Osteoblast (primary cell): ENCODE measurements around the gene NDUFC2. TPM values are rescaled to one million over a fixed set of nuclear protein-coding genes. Genes with fewer than 3 reads are reported as not detected.
"Not testable (repeated sequence)": the region's sequence is repeated elsewhere in the genome, so short reads cannot be mapped to it uniquely, and the experiment has no call there.

Source experiments
- DNase-seq: peaks from one replicate; pipeline ENCODE4 v3.0.0; 2011; ENCODE audit warnings: low spot score, mixed read lengths; ENCODE audit not compliant: insufficient read length; ENCODE audit errors: missing footprints
- H2AFZ ChIP-seq: 2 replicates; pipeline ENCODE4 v1.6.0; 2011; ENCODE audit warnings: mild to moderate bottlenecking, low read length
- H3K27ac ChIP-seq: 2 replicates; pipeline ENCODE4 v1.5.1; 2011; ENCODE audit warnings: mild to moderate bottlenecking, low read depth, low read length, moderate library complexity
- H3K27me3 ChIP-seq: 2 replicates; pipeline ENCODE4 v1.6.0; 2012; ENCODE audit warnings: mild to moderate bottlenecking, control low read depth, inconsistent platforms, low read length, moderate library complexity; ENCODE audit not compliant: insufficient read depth
- H3K36me3 ChIP-seq: 2 replicates; pipeline ENCODE4 v1.5.1; 2011; ENCODE audit warnings: mild to moderate bottlenecking, low read length, control low read depth, moderate library complexity; ENCODE audit not compliant: insufficient read depth
- H3K4me1 ChIP-seq: 2 replicates; pipeline ENCODE4 v1.5.1; 2011; ENCODE audit warnings: mild to moderate bottlenecking, low read length, control low read depth, moderate library complexity; ENCODE audit not compliant: insufficient read depth
- H3K4me2 ChIP-seq: 2 replicates; pipeline ENCODE4 v1.6.0; 2011; ENCODE audit warnings: mild to moderate bottlenecking, low read length; ENCODE audit not compliant: insufficient read depth
- H3K4me3 ChIP-seq: fragments of 200-600 bp; sonication (generic); 3 replicates; pipeline ENCODE4 v1.5.1; 2012; ENCODE audit warnings: mild to moderate bottlenecking, low read length, inconsistent platforms; ENCODE audit not compliant: insufficient read depth
- H3K79me2 ChIP-seq: 2 replicates; pipeline ENCODE4 v1.6.0; 2012; ENCODE audit warnings: mild to moderate bottlenecking, low read length, control low read depth, inconsistent platforms; ENCODE audit not compliant: insufficient read depth
- H3K9me3 ChIP-seq: 2 replicates; pipeline ENCODE4 v1.5.1; 2011; ENCODE audit warnings: low read depth, low read length, control low read depth
- H4K20me1 ChIP-seq: 2 replicates; pipeline ENCODE4 v1.6.0; 2012; ENCODE audit warnings: mild to moderate bottlenecking, low read length, control low read depth; ENCODE audit not compliant: insufficient read depth
- CTCF ChIP-seq: IDR thresholded peaks from 2 replicates; pipeline ENCODE4 v1.5.1; 2011; ENCODE audit warnings: mild to moderate bottlenecking, low read depth, low read length, moderate library complexity; ENCODE audit errors: extremely low read depth
- total RNA-seq: library from RNA; depleted of rRNA; stranded (reverse); fragments of >200 nt; gene quantifications from 2 replicates; pipeline ENCODE4 v1.2.3, GENCODE V29; 2012

NDUFC2 gene
- total RNA-seq, 1 donor = 98.1 TPM

- Histone ChIP-seq H2AFZ (no peak overlapping the region), H3K36me3 (no peaks in the 10 kb centered on the region), H3K9me3 (no peaks in the 10 kb centered on the region), H3K4me3 (no peak overlapping the region), H3K4me2 (no peak overlapping the region), H4K20me1 (no peaks in the 10 kb centered on the region), H3K27ac (no peak overlapping the region), H3K27me3 (no peaks in the 10 kb centered on the region), H3K4me1 (peaks cover 6% of the 10 kb centered on the region), H3K79me2 (no peaks in the 10 kb centered on the region)
- DNase-seq = no peak
- TF ChIP-seq CTCF = no peak
These were observed 17.0 kb downstream of the NDUFC2 start for GRCh38 chr11:78062671-78063070.

GRCh38 chr11:78061921-78062311 is 17.7 kb downstream of the NDUFC2 start:
- Histone ChIP-seq H2AFZ (peak overlapping the region; percentile 56), H3K4me2 (no peak overlapping the region), H3K79me2 (no peaks in the 10 kb centered on the region), H4K20me1 (no peaks in the 10 kb centered on the region), H3K27me3 (no peaks in the 10 kb centered on the region), H3K36me3 (no peaks in the 10 kb centered on the region), H3K9me3 (no peaks in the 10 kb centered on the region), H3K4me1 (peaks cover 6% of the 10 kb centered on the region), H3K27ac (no peak overlapping the region), H3K4me3 (no peak overlapping the region)
- DNase-seq = peak; percentile 84
- TF ChIP-seq CTCF = no peak

GRCh38 chr11:78061088-78061920 is 18.4 kb downstream of the NDUFC2 start:
- Histone ChIP-seq H3K79me2 (no peaks in the 10 kb centered on the region), H4K20me1 (no peaks in the 10 kb centered on the region), H3K4me2 (no peak overlapping the region), H3K4me3 (no peak overlapping the region), H3K36me3 (no peaks in the 10 kb centered on the region), H2AFZ (peak overlapping the region; percentile 56), H3K9me3 (no peaks in the 10 kb centered on the region), H3K27ac (no peak overlapping the region), H3K4me1 (peaks cover 6% of the 10 kb centered on the region), H3K27me3 (no peaks in the 10 kb centered on the region)
- no peak for DNase-seq
- no peak for TF ChIP-seq CTCF

GRCh38 chr11:78060533-78060932 is 19.1 kb downstream of the NDUFC2 start:
- no peaks in the 10 kb centered on the region for H3K9me3 ChIP-seq
- no peak overlapping the region for H3K27ac ChIP-seq
- no peaks in the 10 kb centered on the region for H3K79me2 ChIP-seq
- peaks cover 6% of the 10 kb centered on the region for H3K4me1 ChIP-seq
- DNase-seq = no peak
- H3K4me3 ChIP-seq = no peak overlapping the region
- H2AFZ ChIP-seq = no peak overlapping the region
- H4K20me1 ChIP-seq = no peaks in the 10 kb centered on the region
- H3K4me2 ChIP-seq = no peak overlapping the region
- no peaks in the 10 kb centered on the region for H3K36me3 ChIP-seq
- TF ChIP-seq CTCF = no peak
- H3K27me3 ChIP-seq = no peaks in the 10 kb centered on the region

- not testable (repeated sequence) for H2AFZ ChIP-seq, DNase-seq, H3K9me3 ChIP-seq, H4K20me1 ChIP-seq, H3K4me2 ChIP-seq, H3K27ac ChIP-seq, H3K36me3 ChIP-seq, H3K27me3 ChIP-seq, H3K79me2 ChIP-seq, H3K4me3 ChIP-seq, H3K4me1 ChIP-seq
These were observed 19.8 kb downstream of the NDUFC2 start for GRCh38 chr11:78059749-78060328.
